Kasumi-1 (cell line): ENCODE measurements around the gene BTBD6.
A peak's percentile ranks its signal among the peaks of the same experiment; 100 is the strongest.

ENCODE experiments used
- DNase-seq, 2 experiments: peaks; one replicate each; lab custom pipeline; 2025; lab: John Stamatoyannopoulos, UW

BTBD6 gene

DNA sequence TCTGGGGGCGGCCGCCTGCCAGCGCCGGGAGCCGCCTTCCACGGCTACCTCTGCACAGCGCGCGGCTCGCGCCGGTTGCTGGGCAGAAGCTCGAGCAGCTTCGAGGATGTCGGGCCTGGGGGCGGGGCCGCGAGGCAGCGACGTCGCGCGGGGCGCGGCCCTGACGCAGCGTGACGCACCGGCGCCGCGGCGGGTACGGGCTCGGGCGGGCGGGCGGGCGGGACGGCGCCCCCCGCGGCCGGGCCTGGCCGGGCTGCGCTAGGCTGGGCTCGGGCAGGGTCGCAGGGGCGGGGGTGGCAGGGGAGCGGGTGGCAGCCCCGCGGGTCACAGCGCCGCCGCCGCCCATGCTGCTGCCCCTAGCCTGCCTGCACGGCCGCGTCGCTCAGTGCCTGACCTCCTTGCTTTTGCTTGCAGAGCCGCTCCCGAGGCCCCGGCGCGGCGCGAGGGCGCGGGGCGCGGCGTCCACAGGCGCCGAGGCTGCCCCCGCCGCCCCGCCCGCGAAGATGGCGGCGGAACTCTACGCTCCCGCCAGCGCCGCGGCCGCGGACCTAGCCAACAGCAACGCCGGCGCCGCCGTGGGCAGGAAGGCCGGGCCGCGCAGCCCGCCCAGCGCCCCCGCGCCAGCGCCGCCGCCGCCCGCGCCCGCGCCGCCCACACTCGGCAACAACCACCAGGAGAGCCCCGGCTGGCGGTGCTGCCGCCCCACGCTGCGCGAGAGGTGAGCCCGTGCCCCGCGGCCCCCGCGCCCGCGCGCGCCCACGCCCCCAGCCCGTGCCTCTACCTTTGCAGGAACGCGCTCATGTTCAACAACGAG lies at the start of gene BTBD6:
Gene BTBD6, plus strand, starts transcription at position 166 of the 814 bp plus-strand sequence. Its CDS starts 179 bp downstream, at position 345.
- peak; percentile 55 to 66 for DNase-seq

DNA sequence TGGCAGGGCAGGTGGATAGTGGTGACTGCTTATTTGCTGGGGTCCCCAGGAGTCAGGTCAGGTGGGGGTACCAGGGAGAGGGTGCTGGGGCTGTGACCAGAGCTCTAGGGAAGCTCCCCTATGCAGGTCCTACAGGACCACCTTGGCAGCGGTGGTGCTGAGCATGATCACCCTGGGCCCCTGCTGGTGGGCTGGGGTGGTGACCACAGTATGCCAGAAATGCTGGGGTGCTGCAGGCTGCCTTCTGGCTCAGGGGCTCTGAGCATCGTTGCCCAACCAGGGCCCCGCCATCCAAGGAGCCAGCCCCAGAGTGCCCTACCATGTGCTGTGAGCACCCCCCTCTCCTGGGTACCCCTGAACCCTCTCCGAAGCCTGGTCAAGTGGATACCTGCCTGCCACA lies 49.7 kb upstream of the BTBD6 start:
- DNase-seq, result no peak

DNA sequence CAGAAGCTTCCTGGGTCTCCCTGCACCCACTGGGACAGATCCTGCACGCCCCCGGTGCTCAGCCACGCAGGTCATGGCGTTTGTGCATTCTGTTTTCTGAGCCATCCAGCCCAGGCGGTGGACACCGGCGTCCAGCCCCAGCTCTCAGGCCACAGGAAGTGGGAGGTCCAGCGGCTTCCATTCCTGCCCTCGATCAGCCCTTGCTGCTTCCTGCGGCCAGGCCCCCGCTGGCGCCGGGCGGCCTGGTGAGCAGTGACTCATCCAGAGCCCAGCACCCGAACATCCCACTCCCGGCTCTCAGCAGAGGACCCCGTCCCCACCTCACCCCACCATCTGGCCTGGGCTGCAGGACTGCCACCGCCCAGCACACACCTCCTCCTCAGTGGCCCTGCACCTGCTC lies 49.2 kb upstream of the BTBD6 start:
- DNase-seq, result no peak

GRCh38 chr14:105200074-105200473 lies 48.3 kb upstream of the BTBD6 start:
- DNase-seq, result no peak

- DNase-seq, result no peak
Observed at GRCh38 chr14:105200641-105201040, 47.7 kb upstream of the BTBD6 start.

DNA sequence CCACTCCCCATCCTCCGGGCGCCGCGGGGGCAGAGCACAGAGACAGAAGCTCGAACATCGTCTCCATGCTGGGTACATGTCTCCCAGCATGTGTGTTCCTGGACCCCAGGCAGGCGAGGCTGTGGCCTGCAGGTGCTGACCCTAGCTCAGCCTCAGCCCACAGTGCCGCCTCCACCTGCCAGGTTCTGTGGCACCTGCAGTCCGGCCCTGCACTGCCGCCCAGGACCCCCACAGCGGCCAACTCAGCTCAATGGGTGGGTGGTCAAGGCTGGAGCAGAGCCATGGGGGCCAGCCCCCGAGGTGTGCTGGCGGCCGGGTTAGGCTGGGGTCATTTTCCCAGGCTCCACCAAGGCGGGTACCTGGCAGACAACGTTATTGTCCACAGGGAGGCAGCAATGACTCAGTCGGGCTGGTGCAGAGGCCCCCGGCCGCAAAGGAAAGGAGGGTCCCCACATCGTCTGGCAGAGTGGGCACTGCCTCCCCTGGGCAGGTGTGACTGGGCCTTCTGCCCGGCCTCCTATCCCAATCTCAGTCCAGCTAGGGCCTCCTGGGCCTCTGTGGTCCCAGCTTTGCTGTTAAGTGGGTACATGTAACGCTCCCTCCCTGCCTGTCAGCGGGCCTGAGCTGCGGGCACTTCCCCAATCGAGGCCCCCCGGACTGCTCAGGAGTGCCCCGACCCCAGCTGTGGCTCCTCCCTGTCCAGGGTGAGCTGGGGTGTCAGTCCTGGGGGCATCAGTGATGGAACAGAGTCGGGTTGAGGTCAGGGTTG lies 47.0 kb upstream of the BTBD6 start:
- peak; percentile 64 to 70 for DNase-seq

DNA sequence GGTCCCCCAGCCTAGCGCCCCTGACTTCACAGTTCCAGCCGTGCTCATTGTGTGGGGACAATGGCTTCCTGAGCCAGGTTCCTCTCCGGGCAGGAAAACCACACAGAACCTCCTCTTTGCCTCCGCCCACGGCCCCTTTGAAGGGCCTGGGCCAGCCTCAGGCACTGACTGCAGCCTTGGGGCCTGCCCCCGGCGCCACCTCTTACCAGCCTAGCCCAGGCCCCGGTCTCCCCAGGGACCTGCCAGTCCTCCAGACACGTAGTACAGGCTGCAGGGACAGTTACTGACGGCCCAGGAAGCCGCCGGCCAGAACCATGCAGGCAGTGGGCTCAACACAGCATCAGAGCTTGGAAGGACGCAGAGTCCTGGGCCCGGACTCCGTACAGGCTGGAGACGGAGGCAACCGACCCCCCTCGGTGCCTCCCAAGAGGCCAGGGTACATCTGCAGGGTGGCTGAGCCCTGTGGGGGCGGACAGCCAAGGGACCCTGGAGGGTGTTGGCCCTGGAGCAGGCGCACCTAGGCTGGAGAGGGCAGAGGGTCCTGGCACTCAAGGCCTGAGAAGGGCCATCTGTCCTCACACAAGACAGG lies 46.3 kb upstream of the BTBD6 start:
- DNase-seq, result peak; percentile 80 to 83

DNA sequence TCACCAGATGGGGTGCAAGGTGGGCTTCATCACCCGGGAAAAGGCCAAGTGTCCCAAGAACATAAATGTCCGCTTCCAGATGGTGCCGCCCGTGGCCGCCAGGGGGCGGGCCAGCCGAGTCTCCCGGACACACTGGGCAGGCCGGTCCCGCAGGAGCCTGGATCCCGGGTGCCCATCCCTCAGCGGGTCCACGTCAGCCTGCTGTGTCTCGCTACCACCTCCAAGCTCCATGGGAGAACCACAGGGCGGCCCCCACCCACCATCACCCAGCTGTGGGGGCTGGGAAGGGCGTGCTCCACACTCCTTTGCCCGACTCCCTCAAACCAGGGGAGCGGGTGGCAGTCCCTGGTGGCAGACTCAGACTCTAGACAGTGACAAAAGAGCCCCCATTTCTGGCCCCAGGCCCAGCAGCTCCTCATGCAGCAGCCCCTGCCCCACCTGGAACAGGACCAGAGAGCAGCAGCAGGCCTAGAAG lies 45.2 kb upstream of the BTBD6 start:
- peak; percentile 22 to 37 for DNase-seq

- DNase-seq, result no peak
Observed at GRCh38 chr14:105203701-105204100, 44.6 kb upstream of the BTBD6 start.

DNA sequence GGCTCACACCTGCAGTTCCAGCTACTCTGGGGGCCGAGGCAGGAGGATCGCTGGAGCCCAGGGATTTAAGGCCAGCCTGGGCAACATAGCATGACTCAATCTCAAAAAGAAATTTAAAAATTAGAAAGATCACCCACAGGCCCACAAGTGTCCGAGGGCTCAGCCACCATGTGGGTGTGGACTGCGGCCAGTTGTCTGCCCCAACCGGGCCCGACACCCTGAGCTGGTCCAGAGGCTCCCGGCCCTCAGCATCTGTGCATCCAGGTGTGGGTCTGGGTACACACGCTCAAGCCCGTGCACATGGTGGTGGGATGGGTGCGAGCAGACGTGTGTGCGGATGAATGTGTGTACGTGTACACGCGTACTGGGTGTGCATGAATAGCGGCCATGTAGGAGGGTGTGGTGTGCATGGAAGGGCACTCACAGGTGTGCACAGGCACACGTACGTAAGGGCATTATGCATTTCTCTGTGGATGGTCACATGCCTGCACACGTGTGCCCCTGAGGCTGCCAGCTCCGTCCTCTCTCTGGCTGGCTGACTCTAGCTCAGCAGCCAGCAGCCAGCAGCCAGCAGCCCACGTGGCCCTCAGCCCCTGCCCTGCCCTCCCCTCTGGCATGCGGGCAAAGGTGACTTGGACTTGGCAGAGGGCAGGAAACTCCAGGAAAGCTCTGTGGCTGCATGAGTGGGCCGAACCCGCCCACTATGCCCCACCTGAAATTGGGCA lies 44.0 kb upstream of the BTBD6 start:
- DNase-seq, result no peak

- DNase-seq, result no peak
Observed at GRCh38 chr14:105204931-105205672, 43.2 kb upstream of the BTBD6 start.

DNA sequence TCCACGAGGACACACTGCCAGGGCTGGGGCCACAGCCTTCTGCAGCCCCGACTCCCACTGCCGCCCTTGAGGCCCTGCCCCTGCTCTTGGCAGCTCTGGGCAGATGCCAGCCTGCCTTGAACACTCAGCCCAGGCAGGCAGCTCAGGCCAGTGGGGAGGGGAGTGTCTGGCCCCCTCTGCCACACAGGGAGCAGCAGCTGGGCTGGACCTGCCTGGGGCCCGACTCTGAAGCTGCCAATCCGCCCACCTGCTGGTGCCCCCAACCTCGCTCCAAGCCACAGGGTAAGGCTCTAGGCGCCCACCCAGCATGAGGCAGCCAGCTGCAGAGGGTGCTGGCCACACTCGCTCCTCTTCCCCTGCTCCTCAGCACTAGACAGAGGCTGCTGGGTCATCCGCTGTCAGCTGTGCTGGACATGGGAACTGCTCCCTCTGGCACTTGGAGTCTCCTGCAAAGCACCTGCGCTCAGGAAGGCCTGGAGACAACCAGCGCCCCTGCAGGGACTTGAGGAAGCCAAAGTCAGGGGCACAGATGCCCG lies 42.6 kb upstream of the BTBD6 start:
- no peak for DNase-seq

GRCh38 chr14:105206873-105207272 lies 41.5 kb upstream of the BTBD6 start:
- no peak for DNase-seq

GRCh38 chr14:105207460-105207901 lies 40.9 kb upstream of the BTBD6 start:
- no peak for DNase-seq

GRCh38 chr14:105207996-105208737 lies 40.2 kb upstream of the BTBD6 start:
- no peak for DNase-seq

DNA sequence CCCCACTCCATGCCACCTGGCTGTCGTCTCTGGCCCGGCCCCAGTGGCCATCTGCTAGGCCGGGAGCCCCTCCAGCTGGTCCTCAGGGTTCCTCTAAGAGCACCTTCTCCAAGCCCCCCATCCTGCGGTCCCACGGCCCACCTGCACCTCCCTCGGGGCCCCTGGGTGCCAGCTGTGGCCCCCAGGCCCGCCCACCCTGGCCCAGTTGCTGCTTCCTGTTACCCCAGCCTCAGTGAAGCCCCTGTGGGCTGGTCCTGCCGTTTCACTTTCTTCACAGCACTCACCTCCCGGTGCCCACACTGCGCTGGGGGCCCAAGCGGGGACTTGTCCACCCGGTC lies 39.6 kb upstream of the BTBD6 start:
- no peak for DNase-seq

- no peak for DNase-seq
Observed at GRCh38 chr14:105209091-105209490, 39.2 kb upstream of the BTBD6 start.

DNA sequence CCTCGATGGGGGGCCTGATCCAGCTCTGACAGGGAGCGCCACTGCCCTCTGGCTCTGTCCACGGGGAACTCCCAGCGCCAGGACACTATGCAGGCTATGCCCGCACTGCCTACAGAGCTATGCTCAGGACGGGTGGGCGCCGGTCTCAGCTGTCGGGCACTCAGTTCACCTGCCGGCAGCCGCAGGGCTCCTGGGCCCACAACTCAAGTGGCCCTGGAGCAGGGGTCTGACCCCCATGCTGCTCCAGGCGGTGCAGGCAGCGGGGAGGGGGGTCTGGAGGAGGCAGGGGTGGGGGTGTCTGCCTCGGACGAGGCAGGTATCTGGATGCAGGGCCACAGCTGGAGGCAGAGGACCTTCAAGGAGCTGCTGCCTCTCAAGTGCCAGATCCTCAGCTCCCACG lies 38.7 kb upstream of the BTBD6 start:
- no peak for DNase-seq

- no peak for DNase-seq
Observed at GRCh38 chr14:105210266-105211025, 37.9 kb upstream of the BTBD6 start.
